GM21786 (cell line): Measurements from ENCODE around the gene ZBTB38.
A peak's percentile ranks its signal among the peaks of the same experiment; 100 is the strongest.

Source experiments
- ATAC-seq: cut with Tn5 transposase; IDR thresholded peaks from one replicate; pipeline ENCODE4 v1.9.1; 2021; ENCODE audit not compliant: unreplicated experiment

ZBTB38 gene

GRCh38 chr3:141402476-141403171, 34.3 kb downstream of the ZBTB38 start:
- ATAC-seq, result peak; percentile 35

GRCh38 chr3:141403576-141403975, 35.3 kb downstream of the ZBTB38 start:
- ATAC-seq, result no peak

GRCh38 chr3:141405025-141405424, 36.7 kb downstream of the ZBTB38 start:
- no peak for ATAC-seq

- ATAC-seq, result no peak
Measured at GRCh38 chr3:141405591-141405990, 37.3 kb downstream of the ZBTB38 start.

GRCh38 chr3:141406265-141406664, 38.0 kb downstream of the ZBTB38 start:
- no peak for ATAC-seq

GRCh38 chr3:141407047-141407446, 38.7 kb downstream of the ZBTB38 start:
- ATAC-seq, result no peak

- ATAC-seq, result no peak
Measured at GRCh38 chr3:141407825-141408224, 39.5 kb downstream of the ZBTB38 start.

- ATAC-seq, result no peak
Measured at GRCh38 chr3:141408596-141408995, 40.3 kb downstream of the ZBTB38 start.

GRCh38 chr3:141409940-141410241, 41.6 kb downstream of the ZBTB38 start:
- ATAC-seq, result no peak

GRCh38 chr3:141410408-141410807, 42.1 kb downstream of the ZBTB38 start:
- peak; percentile 36 for ATAC-seq

- ATAC-seq, result no peak
Measured at GRCh38 chr3:141410846-141411245, 42.5 kb downstream of the ZBTB38 start.

- ATAC-seq, result peak; percentile 32
Measured at GRCh38 chr3:141411251-141411771, 43.0 kb downstream of the ZBTB38 start.

GRCh38 chr3:141412087-141412935, 44.0 kb downstream of the ZBTB38 start:
- no peak for ATAC-seq

GRCh38 chr3:141412936-141413354, 44.6 kb downstream of the ZBTB38 start:
- ATAC-seq, result no peak

GRCh38 chr3:141413391-141413790, 45.1 kb downstream of the ZBTB38 start:
- ATAC-seq, result no peak

GRCh38 chr3:141413801-141414689, 45.7 kb downstream of the ZBTB38 start:
- no peak for ATAC-seq

- no peak for ATAC-seq
Measured at GRCh38 chr3:141414800-141415462, 46.6 kb downstream of the ZBTB38 start.

- ATAC-seq, result no peak
Measured at GRCh38 chr3:141415953-141416352, 47.6 kb downstream of the ZBTB38 start.
